GM21447 (cell line): ENCODE data around the gene RPF1.
"Not testable (repeated sequence)": the region's sequence is repeated elsewhere in the genome, so short reads cannot be mapped to it uniquely, and the experiment has no call there.

Experiments used
- ATAC-seq: cut with Tn5 transposase; IDR thresholded peaks from one replicate; pipeline ENCODE4 v1.9.1; 2021; ENCODE audit not compliant: unreplicated experiment

RPF1 gene

DNA sequence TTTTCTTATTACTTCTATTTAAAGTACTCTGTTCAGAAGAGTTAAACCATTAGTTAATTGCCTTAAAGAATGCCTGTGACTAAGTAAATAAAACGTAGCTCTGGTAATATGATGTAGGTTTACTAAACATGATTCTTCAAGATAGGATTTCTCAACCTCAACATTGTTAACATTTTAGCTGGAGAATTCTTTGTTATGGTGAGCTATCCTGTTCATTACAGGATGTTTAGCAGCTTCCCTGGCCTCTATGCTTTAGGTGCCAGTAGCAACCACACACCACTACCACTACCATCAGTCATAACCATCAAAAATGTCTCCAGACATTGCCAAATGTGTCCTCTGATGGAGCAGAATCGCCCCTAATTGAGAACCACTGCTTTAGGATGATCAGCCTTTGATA is 10.7 kb downstream of the RPF1 start:
- ATAC-seq: no peak

DNA sequence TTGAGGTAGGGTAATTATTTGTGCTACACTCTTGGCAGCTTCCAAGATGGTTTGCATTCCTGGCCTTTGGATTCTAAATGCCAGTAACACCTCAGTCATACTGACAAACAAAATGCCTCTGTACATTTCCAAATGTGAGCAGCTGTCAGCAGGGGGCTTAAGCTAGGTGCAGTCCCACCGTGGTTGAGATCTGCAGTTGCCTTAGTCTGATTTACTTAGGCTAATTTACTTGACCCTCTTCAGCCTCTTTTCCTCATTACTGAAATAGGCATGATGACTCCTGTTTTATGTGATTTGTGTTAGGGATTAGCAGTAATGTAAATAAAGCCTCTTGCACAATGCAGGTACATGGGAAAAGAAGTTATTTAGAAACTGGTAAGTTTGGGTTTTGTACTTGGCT is 13.7 kb downstream of the RPF1 start:
- ATAC-seq: no peak

GRCh38 chr1:84493747-84494146 is 14.7 kb downstream of the RPF1 start:
- ATAC-seq: no peak

DNA sequence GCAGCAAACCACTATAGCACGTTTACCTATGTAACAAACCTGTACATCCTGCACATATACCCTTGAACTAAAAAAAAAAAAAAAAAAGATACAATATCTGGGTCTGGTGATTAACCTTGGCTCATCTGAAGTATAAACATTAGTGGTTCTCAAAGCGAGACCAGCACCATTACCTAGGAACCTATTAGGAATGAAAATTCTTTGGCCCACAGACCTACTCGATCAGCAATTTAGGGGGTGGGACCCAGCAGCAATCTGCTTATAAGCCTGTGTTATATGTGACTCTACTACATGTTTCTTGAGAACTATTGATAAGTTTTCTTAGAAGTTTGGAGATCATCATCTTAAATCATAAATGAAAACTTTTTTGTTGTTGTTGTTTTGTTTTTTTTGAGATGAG is 17.4 kb downstream of the RPF1 start:
- no peak for ATAC-seq

- no peak for ATAC-seq
Observed at GRCh38 chr1:84497631-84498275, 18.7 kb downstream of the RPF1 start.

- no peak for ATAC-seq
Observed at GRCh38 chr1:84502927-84503326, 23.9 kb downstream of the RPF1 start.

GRCh38 chr1:84504580-84505492 is 25.8 kb downstream of the RPF1 start:
- ATAC-seq: no peak

DNA sequence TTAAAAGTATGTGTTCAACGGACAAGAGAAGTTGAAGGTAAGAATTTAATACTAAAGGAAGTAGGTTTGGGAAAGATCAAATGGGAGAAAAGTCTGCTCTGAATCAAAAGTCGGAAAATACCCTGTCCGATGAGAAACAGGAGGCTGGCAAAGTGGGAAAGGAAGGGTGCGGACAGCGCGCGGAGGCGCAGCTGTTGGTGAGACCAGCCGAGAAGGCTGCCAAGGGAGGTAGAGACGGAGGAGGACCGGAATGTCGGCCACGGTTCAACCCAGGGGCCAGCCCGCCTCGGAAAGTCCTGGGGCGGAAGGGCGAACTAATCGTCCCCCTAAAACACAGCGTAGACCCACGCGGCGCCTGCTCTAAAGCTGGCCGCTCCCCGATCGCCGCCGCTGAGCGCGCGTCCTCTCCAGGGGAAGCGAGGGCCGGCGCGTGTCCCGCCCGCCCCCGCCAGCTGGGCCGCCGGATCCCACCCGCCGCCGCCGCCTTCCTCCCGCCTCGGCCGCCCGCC is 26.5 kb downstream of the RPF1 start:
- peak; percentile 30 for ATAC-seq

GRCh38 chr1:84506002-84506728 is 27.1 kb downstream of the RPF1 start, which contains the start of the genes GNG5 and SPATA1:
Gene GNG5 (minus strand): TSS chr1:84506581. CDS start chr1:84506091, 490 bp downstream.
Gene SPATA1 (plus strand): TSS chr1:84506386. CDS start chr1:84516360, 9,974 bp downstream.
- ATAC-seq: peak; percentile 80

GRCh38 chr1:84506729-84507453 is 27.8 kb downstream of the RPF1 start:
- no peak for ATAC-seq

DNA sequence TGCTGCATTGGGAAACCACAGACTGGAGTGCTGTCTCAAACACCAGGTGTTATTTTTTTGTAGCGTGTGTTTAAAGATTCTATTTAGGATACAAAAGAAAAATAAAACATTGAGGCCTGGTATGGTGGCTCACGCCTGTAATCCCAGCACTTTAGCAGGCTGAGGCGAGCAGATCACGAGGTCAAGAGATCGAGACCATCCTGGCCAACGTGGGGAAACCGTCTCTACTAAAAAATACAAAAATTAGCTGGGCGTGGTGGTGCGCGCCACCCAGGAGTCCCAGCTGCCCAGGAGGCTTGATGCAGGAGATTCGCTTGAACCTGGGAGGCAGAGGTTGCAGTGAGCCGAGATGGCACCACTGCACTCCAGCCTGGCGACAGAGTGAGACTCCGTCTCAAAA is 28.8 kb downstream of the RPF1 start:
- ATAC-seq: not testable (repeated sequence)

DNA sequence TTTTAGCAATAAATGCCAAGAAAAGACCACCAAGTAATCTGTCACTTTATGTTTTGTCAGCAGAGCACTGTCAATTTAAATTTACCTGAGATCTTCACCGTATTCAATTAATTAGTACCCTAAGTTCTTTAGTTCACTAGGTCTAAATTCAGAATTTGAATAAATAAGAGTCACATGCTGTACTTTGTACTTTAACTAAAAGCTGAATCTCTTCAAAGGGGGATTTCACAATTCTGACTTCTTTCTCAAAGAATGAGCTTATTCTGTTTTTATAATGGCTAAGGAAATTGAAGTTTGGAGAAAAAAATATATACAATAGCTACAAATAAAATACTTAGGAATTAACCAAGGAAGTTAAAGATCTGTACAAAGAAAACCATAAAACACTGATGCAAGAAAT is 29.4 kb downstream of the RPF1 start:
- ATAC-seq: no peak

DNA sequence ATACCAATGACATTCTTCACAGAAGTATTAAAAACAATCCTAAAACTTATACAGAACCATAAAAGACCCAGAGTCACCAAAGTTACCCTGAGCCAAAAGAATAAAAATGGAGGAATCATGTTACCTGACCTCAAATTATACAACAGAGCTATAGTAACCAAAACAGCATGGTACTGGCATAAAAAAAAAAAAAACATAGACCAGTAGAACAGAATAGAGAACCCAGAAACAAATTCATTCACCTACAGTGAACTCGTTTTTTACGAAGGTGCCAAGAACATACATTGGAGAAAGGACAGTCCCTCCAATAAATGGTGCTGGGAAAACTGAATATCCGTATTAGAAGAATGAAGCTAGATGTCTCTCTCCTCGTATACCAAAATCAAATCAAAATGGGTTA is 30.0 kb downstream of the RPF1 start:
- no peak for ATAC-seq

- no peak for ATAC-seq
Observed at GRCh38 chr1:84510165-84510564, 31.1 kb downstream of the RPF1 start.

- ATAC-seq: no peak
Observed at GRCh38 chr1:84510668-84511067, 31.6 kb downstream of the RPF1 start.

DNA sequence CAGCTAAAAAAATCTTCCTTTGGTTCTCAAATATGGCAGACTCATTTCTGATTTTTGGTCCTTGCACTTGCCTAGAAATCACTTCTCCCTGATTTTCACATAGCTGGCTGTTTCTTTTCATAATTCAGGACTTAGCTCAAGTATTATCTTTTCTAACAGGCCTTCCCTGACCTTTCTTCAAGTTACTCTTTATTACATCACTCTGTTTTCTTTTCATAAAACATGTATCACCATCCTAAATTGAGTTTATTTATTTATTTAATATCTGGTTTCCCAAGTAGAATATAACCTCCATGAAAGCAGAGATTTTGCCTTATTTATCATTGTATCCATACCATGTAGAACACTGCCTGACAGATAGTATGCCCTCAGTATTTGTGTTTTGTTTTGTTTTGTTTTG is 45.5 kb downstream of the RPF1 start:
- ATAC-seq: no peak

- ATAC-seq: no peak
Observed at GRCh38 chr1:84525779-84526178, 46.7 kb downstream of the RPF1 start.

GRCh38 chr1:84538599-84538998 is 59.5 kb downstream of the RPF1 start:
- peak; percentile 65 for ATAC-seq

- ATAC-seq: no peak
Observed at GRCh38 chr1:84539972-84540371, 60.9 kb downstream of the RPF1 start.

GRCh38 chr1:84540759-84541158 is 61.7 kb downstream of the RPF1 start:
- no peak for ATAC-seq

DNA sequence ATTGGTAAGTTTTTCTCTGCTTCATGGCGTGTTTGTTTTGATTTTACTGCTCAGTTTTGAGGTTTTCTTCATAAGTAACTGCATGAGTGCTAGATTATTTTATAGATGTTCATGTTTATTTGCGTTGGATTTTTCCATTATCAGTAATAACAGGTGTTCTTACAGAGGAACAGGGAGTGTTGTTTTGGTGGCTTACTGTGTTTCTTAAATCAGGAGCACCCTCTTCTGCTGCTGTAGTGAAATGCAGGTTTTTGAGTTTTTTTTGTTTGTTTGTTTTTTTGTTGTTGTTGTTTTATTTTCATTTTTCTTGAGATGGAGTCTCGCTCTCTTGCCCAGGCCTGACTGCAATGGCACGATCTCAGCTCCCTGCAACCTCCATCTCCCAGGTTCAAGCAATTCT is 62.6 kb downstream of the RPF1 start:
- no peak for ATAC-seq
